Common myeloid progenitor, CD34-positive (primary cell): Measurements from ENCODE around the gene MEF2A.
A peak's percentile ranks its signal among the peaks of the same experiment; 100 is the strongest.
"Not testable (repeated sequence)": the region's sequence is repeated elsewhere in the genome, so short reads cannot be mapped to it uniquely, and the experiment has no call there.

Experiments used
- CTCF ChIA-PET: fragments of 350-600 bp; sonication (Branson Sonifier 250); formaldehyde crosslinking; loops from one replicate; lab custom pipeline; 2021; ENCODE audit warnings: antibody characterized with exemption; lab: Charles Lee
- POLR2A ChIA-PET: fragments of 350-600 bp; sonication (Branson Sonifier 250); formaldehyde crosslinking; loops from one replicate; lab custom pipeline; 2021; ENCODE audit warnings: antibody characterized with exemption; lab: Charles Lee
- DNase-seq, 3 donors: peaks; one replicate each; pipeline versions ENCODE4 v3.0.0 to v3.0.0-alpha.2; 2013
- H3K27ac ChIP-seq, 2 experiments: 1 replicate in 1 of 2; 2 replicates in 1 of 2; pipeline ENCODE4 v1.7.0; 2013; ENCODE audit warnings: inconsistent platforms in 2 of 2, low read length in 2 of 2, mild to moderate bottlenecking in 2 of 2, low read depth in 1 of 2, moderate library complexity in 1 of 2; ENCODE audit not compliant: severe bottlenecking in 2 of 2, insufficient read depth in 1 of 2, poor library complexity in 1 of 2
- H3K27me3 ChIP-seq, 5 experiments: replicated peaks in 2 of 5; 1 replicate in 3 of 5; 2 replicates in 2 of 5; pipeline versions ENCODE4 v1.6.1 to v1.7.0; 2013; ENCODE audit warnings: low read length in 4 of 5, mild to moderate bottlenecking in 2 of 5, moderate library complexity in 2 of 5, inconsistent platforms in 1 of 5; ENCODE audit not compliant: insufficient read depth in 5 of 5, control insufficient read depth in 4 of 5
- H3K36me3 ChIP-seq, 4 experiments: 1 replicate in 2 of 4; 2 replicates in 2 of 4; pipeline versions ENCODE4 v1.6.1 to v1.7.0; 2013; ENCODE audit warnings: low read length in 3 of 4, control low read depth in 1 of 4, mild to moderate bottlenecking in 1 of 4; ENCODE audit not compliant: control insufficient read depth in 4 of 4, insufficient read depth in 4 of 4
- H3K4me1 ChIP-seq, 4 experiments: 1 replicate in 3 of 4; 2 replicates in 1 of 4; pipeline versions ENCODE4 v1.6.1 to v1.7.1; 2013; ENCODE audit warnings: low read length in 3 of 4, mild to moderate bottlenecking in 3 of 4, control low read depth in 1 of 4, inconsistent platforms in 1 of 4, moderate library complexity in 1 of 4; ENCODE audit not compliant: control insufficient read depth in 4 of 4, insufficient read depth in 4 of 4; ENCODE audit errors: control extremely low read depth in 1 of 4
- H3K4me3 ChIP-seq, 7 experiments: 1 replicate in 4 of 7; 2 replicates in 3 of 7; pipeline versions ENCODE4 v1.5.1 to v1.7.0; 2013; ENCODE audit warnings: mild to moderate bottlenecking in 7 of 7, low read length in 6 of 7, moderate library complexity in 6 of 7, inconsistent platforms in 2 of 7, low read depth in 2 of 7, control low read depth in 1 of 7; ENCODE audit not compliant: insufficient read depth in 4 of 7, control insufficient read depth in 1 of 7; ENCODE audit errors: extremely low read depth in 1 of 7
- H3K9me3 ChIP-seq, 5 experiments: 1 replicate in 4 of 5; 2 replicates in 1 of 5; pipeline versions ENCODE4 v1.6.1 to v1.7.1; 2013; ENCODE audit warnings: low read length in 4 of 5, mild to moderate bottlenecking in 2 of 5, inconsistent platforms in 1 of 5, low read depth in 1 of 5, moderate library complexity in 1 of 5; ENCODE audit not compliant: control insufficient read depth in 4 of 5, insufficient read depth in 2 of 5; ENCODE audit errors: control extremely low read depth in 1 of 5
- WGBS: methylation state at CpG from one replicate; pipeline ENCODE4 v1.1.5; 2013; ENCODE audit not compliant: insufficient coverage; 5-methylcytosine and 5-hydroxymethylcytosine counted together

Gene MEF2A

DNA sequence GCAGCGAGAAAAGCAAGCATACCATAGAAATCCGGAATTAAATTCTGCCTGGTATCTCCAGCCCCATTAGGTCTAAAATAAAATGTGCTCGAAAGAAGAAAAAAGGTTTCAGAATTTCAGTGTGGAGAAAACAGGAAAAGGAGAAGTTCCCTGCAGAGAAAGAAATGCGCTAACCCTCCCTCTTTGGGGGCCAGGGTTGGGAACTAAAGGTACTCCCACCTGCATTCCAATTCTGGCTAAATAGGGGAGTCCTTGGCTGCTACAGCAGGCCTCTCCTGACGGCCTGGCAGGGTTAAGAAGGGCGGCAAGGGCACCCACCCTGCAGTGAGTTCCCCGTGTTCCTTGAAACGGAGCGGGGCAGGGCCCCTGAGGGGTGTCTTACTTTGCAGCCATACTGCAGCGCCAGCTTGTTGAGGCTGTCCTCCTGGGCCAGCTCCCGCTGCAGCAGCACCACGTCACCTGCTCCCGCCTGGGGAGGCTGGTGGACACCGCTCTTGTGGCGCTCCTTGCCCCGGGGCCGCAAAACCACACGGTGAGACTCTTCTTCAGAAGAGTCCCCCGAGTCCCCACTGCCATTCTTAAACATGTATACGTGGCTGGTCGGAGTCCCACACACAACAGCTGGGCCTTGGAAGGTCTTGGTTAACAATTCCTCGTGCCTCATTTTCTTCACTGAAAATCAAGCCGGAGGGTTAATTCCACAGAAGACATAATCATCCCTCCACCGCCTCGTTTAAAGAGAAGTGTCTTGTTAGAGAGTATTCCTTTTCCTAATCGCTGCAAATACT lies 165.7 kb downstream of the MEF2A start:
- CTCF ChIA-PET, result interaction anchor here (1.2 to 2.8 kb wide), 4 partner anchors 14 to 28 kb away, joined by 3 to 18 read pairs (median 4); no protein-coding TSS in a partner anchor
- Histone ChIP-seq H3K4me1 (peaks cover 5 to 23% (median 14%) of the 10 kb centered on the region in 4 experiments), H3K36me3 (peaks cover 0 to 12% (median 3%) of the 10 kb centered on the region in 4 experiments), H3K4me3 (no peak overlapping the region), H3K27ac (no peak overlapping the region), H3K27me3 (peaks cover 0 to 4% (median 0%) of the 10 kb centered on the region in 5 experiments), H3K9me3 (no peaks in the 10 kb centered on the region)
- 90% methylated on average over 23 of the region's 26 CpGs for WGBS
- POLR2A ChIA-PET, result no interaction called here
- DNase-seq, result no peak

DNA sequence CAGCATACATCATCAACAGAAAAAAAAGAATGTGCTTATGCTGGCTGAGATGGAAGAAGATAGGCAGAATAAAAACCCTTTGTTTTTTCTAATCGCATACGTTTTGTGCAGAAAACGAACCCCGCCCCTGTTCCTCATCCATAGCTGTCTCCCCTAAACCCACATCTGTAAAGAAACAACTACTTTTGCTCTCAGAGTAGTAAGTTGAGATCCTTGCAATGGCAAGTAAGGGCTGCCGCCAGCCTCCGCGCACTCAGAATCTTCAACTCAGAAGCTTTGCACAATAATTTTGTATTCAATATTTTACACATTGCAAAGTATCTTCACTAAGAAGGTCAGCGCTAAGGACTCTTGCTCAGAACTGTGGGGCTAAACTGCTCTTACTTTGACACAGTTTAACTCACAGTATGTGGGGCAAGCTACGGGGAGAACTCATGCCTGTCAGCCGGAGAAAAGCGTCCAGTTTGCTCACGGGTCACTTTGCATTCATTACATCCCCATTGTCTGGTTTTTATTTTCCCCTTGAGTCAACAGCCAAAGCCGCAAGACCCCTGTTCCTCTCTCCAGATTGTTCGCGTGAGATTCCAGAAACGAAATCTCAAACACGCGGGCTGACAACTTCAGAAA lies 166.5 kb downstream of the MEF2A start:
- peak; percentile 1 to 34 (median 21) for DNase-seq
- H3K4me1 ChIP-seq, result peaks cover 5 to 23% (median 14%) of the 10 kb centered on the region in 4 experiments
- 26% methylated on average over 13 of the region's 18 CpGs for WGBS
- peak overlapping the region; percentile 57 to 82 (median 78) for H3K4me3 ChIP-seq
- ChIA-PET CTCF (interaction anchor here (0.7 to 2.8 kb wide), 5 partner anchors 15 to 460 kb away, joined by 3 to 18 read pairs (median 3); no protein-coding TSS in a partner anchor), POLR2A (no interaction called here)
- peaks cover 0 to 12% (median 3%) of the 10 kb centered on the region in 4 experiments for H3K36me3 ChIP-seq
- no peaks in the 10 kb centered on the region for H3K9me3 ChIP-seq
- H3K27ac ChIP-seq, result no peak overlapping the region
- H3K27me3 ChIP-seq, result peaks cover 0 to 4% (median 0%) of the 10 kb centered on the region in 5 experiments

DNA sequence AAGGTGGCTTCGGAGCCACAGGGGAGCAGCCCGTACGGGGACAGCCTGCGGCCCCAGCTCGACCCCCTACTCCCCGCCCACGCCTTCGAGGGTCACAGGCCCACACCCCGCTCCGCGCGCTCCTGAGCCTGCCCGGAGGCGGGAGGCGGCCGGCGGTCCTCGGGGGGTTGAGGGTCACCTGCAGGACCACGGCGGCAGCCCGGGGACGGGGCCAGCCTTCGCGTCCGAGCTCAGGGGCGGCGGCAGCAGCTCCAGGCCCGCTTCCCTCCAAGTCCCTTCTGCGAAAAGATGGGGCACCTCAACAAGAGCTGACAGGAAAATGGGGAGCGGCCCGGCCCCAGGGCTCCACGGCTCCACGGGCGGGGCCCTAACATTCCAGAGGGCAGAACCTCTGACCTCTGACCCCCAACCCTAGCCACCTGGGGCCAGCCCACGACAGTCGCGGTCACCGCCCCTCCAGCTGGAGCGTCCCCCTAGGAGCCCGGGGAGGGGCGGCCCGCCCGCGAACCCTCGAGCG lies 167.0 kb downstream of the MEF2A start:
- Histone ChIP-seq H3K4me1 (peaks cover 5 to 23% (median 14%) of the 10 kb centered on the region in 4 experiments), H3K36me3 (peaks cover 0 to 12% (median 3%) of the 10 kb centered on the region in 4 experiments), H3K27me3 (peaks cover 0 to 4% (median 0%) of the 10 kb centered on the region in 5 experiments), H3K9me3 (no peaks in the 10 kb centered on the region), H3K27ac (peak overlapping the region in 1 of 2 experiments; percentile 30), H3K4me3 (peak overlapping the region; percentile 57 to 82 (median 78))
- 0% methylated on average over 30 of the region's 46 CpGs for WGBS
- POLR2A ChIA-PET, result no interaction called here
- peak in 2 of 3 donors; percentile 5 to 53 for DNase-seq
- CTCF ChIA-PET, result interaction anchor here (0.7 to 2.8 kb wide), 5 partner anchors 15 to 460 kb away, joined by 3 to 18 read pairs (median 6); no protein-coding TSS in a partner anchor

DNA sequence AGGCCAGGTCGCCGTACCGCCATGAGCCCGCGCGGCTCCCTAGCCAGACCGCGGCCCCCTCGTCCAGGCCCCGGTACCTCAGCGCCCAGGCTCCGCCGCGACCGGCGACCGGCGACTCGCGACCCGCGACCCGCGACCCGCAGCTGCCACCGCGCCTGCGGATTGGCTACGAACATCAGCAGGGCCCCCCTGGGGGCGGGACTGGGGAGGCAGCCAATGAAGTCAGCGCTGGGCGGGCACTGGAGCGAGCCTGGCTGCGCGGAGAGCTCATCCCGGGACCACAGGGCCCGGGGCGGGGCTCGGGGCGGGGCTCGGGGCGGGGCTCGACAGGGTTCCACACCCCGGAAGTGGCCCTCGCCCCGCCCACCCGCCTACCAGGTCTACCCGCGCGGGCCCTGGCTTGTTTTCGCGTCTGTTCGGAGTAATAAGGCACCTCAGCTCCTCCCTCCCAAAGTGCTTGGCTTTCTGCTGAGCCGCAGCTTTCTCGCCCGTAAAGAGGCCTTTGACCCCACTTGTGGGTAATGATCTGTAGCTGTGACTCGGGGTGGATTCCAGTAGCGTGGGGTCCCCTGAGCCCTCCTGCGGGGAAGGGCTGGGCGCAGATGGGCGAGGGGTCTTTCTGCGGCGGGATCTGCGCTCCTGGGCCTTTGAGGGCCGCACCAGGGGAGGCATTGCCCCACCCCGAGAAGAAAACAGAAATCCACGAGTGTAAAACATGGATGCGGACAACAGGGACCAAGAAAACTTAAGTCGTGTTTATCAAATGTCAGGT lies 167.7 kb downstream of the MEF2A start, which contains the start of gene LYSMD4:
LYSMD4 (minus strand) TSS at position 170 of the 772 bp plus-strand sequence. CDS start 1,438 bp downstream, outside the sequence.
- peak within 1 kb of the TSS; percentile 57 to 83 (median 78) for H3K4me3 ChIP-seq
- H3K4me1 ChIP-seq, result peaks cover 5 to 23% (median 14%) of the 10 kb centered on the region in 4 experiments
- H3K36me3 ChIP-seq, result peaks cover 0 to 8% (median 1%) of the 10 kb centered on the region in 4 experiments
- ChIA-PET CTCF (interaction anchor here (0.7 to 2.8 kb wide), 4 partner anchors 16 to 461 kb away, joined by 3 to 18 read pairs (median 6); no protein-coding TSS in a partner anchor), POLR2A (no interaction called here)
- peak within 1 kb of the TSS in 1 of 2 experiments; percentile 70 for H3K27ac ChIP-seq
- DNase-seq, result peak; percentile 94 to 97 (median 97)
- 11% methylated on average over 61 of the region's 69 CpGs for WGBS
- no peaks in the 10 kb centered on the region for H3K9me3 ChIP-seq
- H3K27me3 ChIP-seq, result peaks cover 0 to 4% (median 0%) of the 10 kb centered on the region in 5 experiments

DNA sequence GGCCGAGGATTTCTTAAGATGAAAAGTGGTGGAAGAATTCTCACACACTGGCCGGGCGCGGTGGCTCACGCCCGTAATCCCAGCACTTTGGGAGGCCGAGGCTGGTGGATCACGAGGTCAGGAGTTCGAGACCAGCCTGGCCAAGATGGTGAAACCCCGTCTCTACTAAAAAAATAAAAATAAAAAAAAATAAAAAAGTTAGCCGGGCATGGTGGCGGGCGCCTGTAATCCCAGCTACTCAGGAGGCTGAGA lies 168.2 kb downstream of the MEF2A start:
- DNase-seq, H3K27me3 ChIP-seq, POLR2A ChIA-PET, H3K36me3 ChIP-seq, H3K9me3 ChIP-seq: not testable (repeated sequence)
- Histone ChIP-seq H3K27ac (peak overlapping the region in 1 of 2 experiments; percentile 70), H3K4me3 (peak overlapping the region in 4 of 7 experiments; percentile 63 to 83 (median 70)), H3K4me1 (peaks cover 5 to 23% (median 14%) of the 10 kb centered on the region in 4 experiments)
- CTCF ChIA-PET, result interaction anchor here (1.5 to 1.7 kb wide), 2 partner anchors 20 to 23 kb away, joined by 6 read pairs; no protein-coding TSS in a partner anchor
- WGBS, result 100% methylated on average over 1 of the region's 13 CpGs

DNA sequence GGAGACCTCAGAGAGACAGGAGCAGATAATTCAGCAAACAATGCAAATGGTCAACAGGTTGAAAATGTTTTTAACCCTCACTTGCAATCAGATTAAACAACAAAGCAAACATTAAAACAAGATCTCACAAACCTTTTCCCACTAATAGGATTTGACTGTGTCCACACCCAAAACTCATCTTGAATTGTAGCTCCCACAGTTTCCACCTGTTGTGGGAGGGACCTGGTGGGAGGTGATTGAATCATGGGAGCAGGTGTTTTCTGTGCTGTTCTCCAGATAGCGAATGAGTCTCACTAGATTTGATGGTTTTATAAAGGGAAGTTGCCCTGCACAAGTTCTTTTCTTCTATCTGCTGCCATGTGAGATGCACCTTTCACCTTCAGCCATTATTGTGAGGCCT lies 168.8 kb downstream of the MEF2A start:
- no peak overlapping the region for H3K4me3 ChIP-seq
- no peak for DNase-seq
- WGBS, result no CpG with 5 or more reads among the region's 1 CpG
- CTCF ChIA-PET, result interaction anchor here (1.5 kb wide), 1 partner anchor 19 kb away, joined by 6 read pairs; no protein-coding TSS in a partner anchor
- peaks cover 0 to 4% (median 0%) of the 10 kb centered on the region in 5 experiments for H3K27me3 ChIP-seq
- H3K36me3 ChIP-seq, result no peaks in the 10 kb centered on the region
- no peaks in the 10 kb centered on the region for H3K9me3 ChIP-seq
- no peak overlapping the region for H3K27ac ChIP-seq
- peaks cover 5 to 23% (median 14%) of the 10 kb centered on the region in 4 experiments for H3K4me1 ChIP-seq
- POLR2A ChIA-PET, result no interaction called here
